C4-2B (cell line): ENCODE results near the gene INSR.

Experiments
- ZFX ChIP-seq: fragments of 450-650 bp; IDR thresholded peaks from 2 replicates; pipeline ENCODE4 v1.6.1; 2017
- TF ChIP-seq, protein P1 (sequence below): fragments of 450-650 bp; conservative IDR thresholded peaks from 2 replicates; pipeline ENCODE4 v1.5.1; 2017; ENCODE audit warnings: mild to moderate bottlenecking

- TF ChIP-seq, protein P1, sequence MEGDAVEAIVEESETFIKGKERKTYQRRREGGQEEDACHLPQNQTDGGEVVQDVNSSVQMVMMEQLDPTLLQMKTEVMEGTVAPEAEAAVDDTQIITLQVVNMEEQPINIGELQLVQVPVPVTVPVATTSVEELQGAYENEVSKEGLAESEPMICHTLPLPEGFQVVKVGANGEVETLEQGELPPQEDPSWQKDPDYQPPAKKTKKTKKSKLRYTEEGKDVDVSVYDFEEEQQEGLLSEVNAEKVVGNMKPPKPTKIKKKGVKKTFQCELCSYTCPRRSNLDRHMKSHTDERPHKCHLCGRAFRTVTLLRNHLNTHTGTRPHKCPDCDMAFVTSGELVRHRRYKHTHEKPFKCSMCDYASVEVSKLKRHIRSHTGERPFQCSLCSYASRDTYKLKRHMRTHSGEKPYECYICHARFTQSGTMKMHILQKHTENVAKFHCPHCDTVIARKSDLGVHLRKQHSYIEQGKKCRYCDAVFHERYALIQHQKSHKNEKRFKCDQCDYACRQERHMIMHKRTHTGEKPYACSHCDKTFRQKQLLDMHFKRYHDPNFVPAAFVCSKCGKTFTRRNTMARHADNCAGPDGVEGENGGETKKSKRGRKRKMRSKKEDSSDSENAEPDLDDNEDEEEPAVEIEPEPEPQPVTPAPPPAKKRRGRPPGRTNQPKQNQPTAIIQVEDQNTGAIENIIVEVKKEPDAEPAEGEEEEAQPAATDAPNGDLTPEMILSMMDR = no peak
- no peak for TF ChIP-seq ZFX
Measured at GRCh38 chr19:7301525-7301924, 7.3 kb upstream of the INSR start.
